Heart right ventricle (tissue), 16 donors: Measurements from ENCODE around the gene SLC27A3. TPM values are rescaled to one million over a fixed set of nuclear protein-coding genes. Genes with fewer than 3 reads are reported as not detected.

ENCODE experiments used
- ATAC-seq, 8 donors: fragments of 200-7000 bp; cut with Tn5 transposase; one replicate each; pipeline ENCODE4 v1.9.1; 2020; ENCODE audit warnings: mild to moderate bottlenecking in 8 of 8, moderate library complexity in 8 of 8, moderate number of reproducible peaks in 1 of 8
- DNase-seq, 2 donors: peaks; one replicate each; pipeline ENCODE4 v3.0.0-alpha.2; 2020
- H3K27ac ChIP-seq, 10 donors: fragments of 200-600 bp; sonication (generic) in 2 of 10; one replicate each; pipeline versions ENCODE4 v1.5.0 to v1.8.0; 2020 to 2022; ENCODE audit warnings: mild to moderate bottlenecking in 3 of 10
- H3K27me3 ChIP-seq, 7 donors: fragments of 200-600 bp; one replicate each; pipeline ENCODE4 v1.8.0; 2021 to 2022; ENCODE audit warnings: mild to moderate bottlenecking in 2 of 7
- H3K36me3 ChIP-seq, 9 donors: fragments of 200-600 bp; sonication (generic) in 1 of 9; one replicate each; pipeline versions ENCODE4 v1.5.0 to v1.8.0; 2020 to 2022; ENCODE audit warnings: mild to moderate bottlenecking in 2 of 9
- H3K4me1 ChIP-seq, 9 donors: fragments of 200-600 bp; sonication (generic) in 1 of 9; one replicate each; pipeline versions ENCODE4 v1.5.0 to v1.8.0; 2020 to 2022; ENCODE audit warnings: mild to moderate bottlenecking in 4 of 9
- H3K4me3 ChIP-seq, 10 donors: fragments of 200-600 bp; sonication (generic) in 2 of 10; one replicate each; pipeline versions ENCODE4 v1.5.0 to v1.8.0; 2020 to 2022; ENCODE audit warnings: mild to moderate bottlenecking in 7 of 10, moderate library complexity in 2 of 10
- H3K9me3 ChIP-seq, 11 donors: fragments of 200-600 bp in 10 of 11; sonication (generic) in 2 of 11; one replicate each; pipeline versions ENCODE4 v1.5.0 to v1.8.0; 2013 to 2022; ENCODE audit warnings: mild to moderate bottlenecking in 2 of 11, control low read depth in 1 of 11, moderate library complexity in 1 of 11
- CTCF ChIP-seq, 9 donors: fragments of 200-600 bp; sonication (generic) in 2 of 9; IDR thresholded peaks; one replicate each; pipeline versions ENCODE4 v1.5.0 to v1.8.0; 2021 to 2022; ENCODE audit warnings: antibody characterized with exemption in 9 of 9, mild to moderate bottlenecking in 5 of 9, moderate library complexity in 1 of 9
- WGBS, 2 donors: extraction: QIAGEN DNeasy Blood & Tissue Kit; methylation state at CpG; one replicate each; pipeline ENCODE4 v1.1.7; 2013; ENCODE audit warnings: inconsistent platforms in 1 of 2; 5-methylcytosine and 5-hydroxymethylcytosine counted together
- intact Hi-C, 10 donors: fragments of 100-400 bp; cut with DNase I; formaldehyde crosslinking; loops; one replicate each; pipeline versions ENCODE4 v1.11.1 to v1.14.2; 2022
- polyA plus RNA-seq, 2 donors: library from polyadenylated mRNA; stranded (reverse); fragments of 200-250 nt; gene quantifications; one replicate each; pipeline ENCODE4 v1.2.3, GENCODE V29; 2013
- total RNA-seq, 10 donors: library from RNA; stranded (reverse); fragmentation: NEBNext Ultra II Directional in 3 of 10; extraction: Animal tissue kit (Norgen Biotek cat#: 25700) in 3 of 10; gene quantifications; one replicate each; pipeline versions ENCODE4 v1.2.1 to v1.2.4, GENCODE V29; 2021 to 2023
- donor health status: Arrhythmogenic right ventricular cardiomyopathy.
- donor health status: ischemic (EF 13 %, LVEDD 7.1; RV severe dilation, severe dysfunction).
- donor health status: healthy with polysubstance abuse.
- donor health status: DM: no; HTN: yes; CAD: no.
- donor health status: DM: no; HTN: no; CAD: no.
- donor health status: ischemic (EF 25% LVEDD 6.9; RV normal size, moderate dysfunction).
- donor health status: ischemic (EF 25% LVEDD 5.7; RV mildly dilated, moderate dysfunction).
- donor health status: healthy.
- donor health status: DM: yes; HTN: yes; CAD: no.
- donor health status: Ischemic cardiomyopathy.
- donor health status: ischemic (EF 35%, LVEDD 5.7; RV mildly dilated, moderate dysfunction).
- donor health status: nonischemic (EF 11% LVEDD 7.7; RV severe dilation, severe dysfunction).
- donor health status: DM: yes; HTN: yes; CAD: no.
- donor health status: PGD.
- donor health status: ischemic (EF 29% LVEDD 5.4; RV normal size, mild dysfunction).
- donor health status: nonischemic (EF 23%, LVEDD 6.1; RV moderate dilation, normal function).

The SLC27A3 gene
- total and polyA plus RNA-seq, 12 donors: 5.9 to 43.8 (median 9.2) TPM

GRCh38 chr1:153771841-153772593 is 3.2 kb upstream of the SLC27A3 start:
- peaks cover 0 to 64% (median 28%) of the 10 kb centered on the region in 9 donors for H3K36me3 ChIP-seq
- no peak overlapping the region for H3K4me3 ChIP-seq
- ATAC-seq: peak in 5 of 8 donors; percentile 3 to 47 (median 29)
- WGBS, 2 donors: 64 to 71% methylated on average over 21 of the region's 21 CpGs
- peak; percentile 23 to 67 (median 53) for TF ChIP-seq CTCF (IDR thresholded peaks at IDR 0.05)
- DNase-seq: peak; percentile 49 to 55
- peak overlapping the region; percentile 36 to 92 (median 85) for H3K27ac ChIP-seq
- H3K27me3 ChIP-seq: no peaks in the 10 kb centered on the region
- H3K9me3 ChIP-seq: no peaks in the 10 kb centered on the region
- H3K4me1 ChIP-seq: peaks cover 25 to 92% (median 70%) of the 10 kb centered on the region in 9 donors
- intact Hi-C loops: loop anchor here in 8 of 10 donors (2.0 to 5.0 kb wide), 4 partner anchors 75 to 260 kb away; partner anchors contain the start of gene NPR1 (in 7 of the 8)

GRCh38 chr1:153773096-153773921 is 1.9 kb upstream of the SLC27A3 start:
- Histone ChIP-seq H3K27ac (peak overlapping the region; percentile 29 to 92 (median 85)), H3K9me3 (no peaks in the 10 kb centered on the region), H3K4me3 (peak overlapping the region in 2 of 10 donors; percentile 15 to 26), H3K27me3 (no peaks in the 10 kb centered on the region), H3K4me1 (peaks cover 27 to 97% (median 81%) of the 10 kb centered on the region in 9 donors), H3K36me3 (peaks cover 0 to 55% (median 17%) of the 10 kb centered on the region in 9 donors)
- DNase-seq: no peak
- peak in 5 of 8 donors; percentile 4 to 36 (median 7) for ATAC-seq
- intact Hi-C loops: loop anchor here in 8 of 10 donors (2.0 to 5.0 kb wide), 4 partner anchors 76 to 261 kb away; partner anchors contain the start of gene NPR1 (in 7 of the 8)
- 54 to 56% methylated on average over 12 of the region's 12 CpGs for WGBS, 2 donors
- TF ChIP-seq CTCF (IDR thresholded peaks at IDR 0.05): no peak

- DNase-seq (no peak), ATAC-seq (no peak)
- Histone ChIP-seq H3K4me1 (peaks cover 27 to 89% (median 78%) of the 10 kb centered on the region in 9 donors), H3K9me3 (no peaks in the 10 kb centered on the region), H3K27ac (peak overlapping the region; percentile 72 to 92 (median 86)), H3K36me3 (peaks cover 0 to 54% (median 10%) of the 10 kb centered on the region in 9 donors), H3K4me3 (peak overlapping the region in 3 of 10 donors; percentile 70 to 86 (median 71)), H3K27me3 (no peaks in the 10 kb centered on the region)
- WGBS, 2 donors: 62 to 65% methylated on average over 8 of the region's 8 CpGs
- intact Hi-C loops: loop anchor here in 7 of 10 donors (2.0 to 5.0 kb wide), 4 partner anchors 19 to 262 kb away; partner anchors contain the start of gene NPR1 (in 6 of the 7)
- TF ChIP-seq CTCF (IDR thresholded peaks at IDR 0.05): no peak
Observed at GRCh38 chr1:153774026-153774595, 1.1 kb upstream of the SLC27A3 start.
